Muscle of leg (tissue), 11 donors: ENCODE measurements around the gene PITX1. TPM values are rescaled to one million over a fixed set of nuclear protein-coding genes. Genes with fewer than 3 reads are reported as not detected.

ENCODE experiments used
- DNase-seq: peaks from one replicate; pipeline ENCODE4 v3.0.0; 2013
- H3K27ac ChIP-seq: one replicate; pipeline ENCODE4 v1.5.1; 2013; ENCODE audit warnings: mild to moderate bottlenecking, low read length, control low read depth
- H3K27me3 ChIP-seq: one replicate; pipeline ENCODE4 v1.6.1; 2013; ENCODE audit warnings: low read length; ENCODE audit not compliant: control insufficient read depth, insufficient read depth
- H3K36me3 ChIP-seq: one replicate; pipeline ENCODE4 v1.6.1; 2013; ENCODE audit warnings: low read length; ENCODE audit not compliant: control insufficient read depth, insufficient read depth
- H3K4me1 ChIP-seq: one replicate; pipeline ENCODE4 v1.6.1; 2013; ENCODE audit warnings: low read length; ENCODE audit not compliant: control insufficient read depth, insufficient read depth
- H3K4me3 ChIP-seq: one replicate; pipeline ENCODE4 v1.5.1; 2013; ENCODE audit warnings: low read length, control low read depth
- H3K9me3 ChIP-seq: replicated peaks from 2 replicates; pipeline ENCODE4 v1.6.1; 2013; ENCODE audit warnings: low read depth, low read length; ENCODE audit not compliant: control insufficient read depth
- WGBS: methylation state at CpG from one replicate; pipeline ENCODE4 v1.1.5; 2013; ENCODE audit warnings: missing lambda C conversion rate; ENCODE audit not compliant: insufficient coverage; 5-methylcytosine and 5-hydroxymethylcytosine counted together
- polyA plus RNA-seq, 8 donors: library from polyadenylated mRNA; unstranded; fragments of 120-200 nt; gene quantifications; one replicate each; pipeline versions ENCODE4 v1.2.1 to v1.2.3, GENCODE V29; 2013; ENCODE audit warnings: inconsistent platforms in 1 of 8, low replicate concordance in 1 of 8; ENCODE audit not compliant: insufficient read length in 8 of 8, insufficient read depth in 1 of 8
- total RNA-seq: library from RNA; stranded (reverse); fragments of 120-200 nt; gene quantifications from one replicate; pipeline ENCODE4 v1.2.4, GENCODE V29; 2013

PITX1 gene
- total and polyA plus RNA-seq, 9 donors, result 3.6 to 11.1 (median 8.0) TPM

DNA sequence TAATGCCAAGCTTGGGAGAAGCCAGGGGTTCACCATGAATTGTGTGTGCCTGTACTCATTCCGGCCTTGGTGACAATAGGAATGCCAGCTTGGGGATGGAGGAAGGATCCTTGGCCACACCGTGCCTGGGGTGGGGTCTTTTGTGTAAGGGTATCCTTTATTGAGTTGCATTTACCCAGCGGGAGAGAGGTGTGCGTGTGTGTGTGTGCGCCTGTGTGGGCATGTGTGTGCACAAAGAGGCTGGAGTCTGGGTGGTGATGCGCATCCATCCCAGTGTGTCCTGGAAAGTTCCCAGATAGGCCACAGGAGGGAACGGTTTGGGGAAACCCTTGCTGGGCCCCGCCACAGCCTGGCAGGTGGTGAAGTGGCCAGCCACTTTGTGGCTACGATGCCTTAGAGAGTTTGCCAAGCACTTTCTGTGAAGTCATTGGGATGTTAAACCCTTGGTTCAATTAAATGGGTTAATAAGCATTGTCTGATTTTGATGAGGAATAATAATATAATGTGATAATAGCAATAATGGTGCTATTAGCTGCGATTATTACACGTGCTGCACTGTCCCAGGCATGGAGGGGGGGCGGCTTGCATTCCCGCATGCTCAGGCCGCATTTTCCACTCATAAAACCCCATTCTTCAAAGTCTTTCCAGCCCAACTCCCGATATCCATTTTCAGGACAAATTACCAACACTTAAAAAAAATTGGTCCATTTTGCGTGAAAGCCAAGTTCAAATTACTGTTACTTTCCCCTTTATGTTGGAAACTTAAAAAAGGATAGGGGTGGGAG lies 13.7 kb downstream of the PITX1 start:
- Histone ChIP-seq H3K27ac (no peak overlapping the region), H3K4me1 (peaks cover 3% of the 10 kb centered on the region), H3K27me3 (peaks cover 14% of the 10 kb centered on the region), H3K9me3 (no peaks in the 10 kb centered on the region), H3K36me3 (no peaks in the 10 kb centered on the region), H3K4me3 (no peak overlapping the region)
- peak; percentile 42 for DNase-seq
- 74% methylated on average over 14 of the region's 16 CpGs for WGBS

DNA sequence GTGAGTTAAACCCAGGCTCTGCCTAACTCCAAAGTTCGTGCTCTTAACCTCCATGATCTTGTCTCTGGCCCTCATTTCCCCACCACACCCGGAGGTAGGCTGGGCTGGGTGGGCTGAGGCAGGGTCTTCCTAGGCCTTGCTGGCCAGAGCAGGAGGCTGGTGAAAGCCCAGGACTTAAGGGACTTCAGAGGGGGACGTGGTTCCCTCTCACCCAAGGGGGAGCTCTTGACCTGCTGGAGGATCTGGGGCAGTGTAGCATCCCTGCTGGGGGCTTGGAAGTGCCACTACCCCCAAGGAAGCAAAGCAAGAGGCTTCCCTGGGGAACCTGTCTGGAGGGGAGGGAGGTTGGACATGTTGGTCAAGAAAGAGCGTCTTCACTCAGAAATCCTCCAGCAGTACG lies 14.7 kb downstream of the PITX1 start:
- Histone ChIP-seq H3K9me3 (no peaks in the 10 kb centered on the region), H3K27ac (no peak overlapping the region), H3K4me1 (peaks cover 13% of the 10 kb centered on the region), H3K4me3 (no peak overlapping the region), H3K27me3 (peaks cover 6% of the 10 kb centered on the region), H3K36me3 (no peaks in the 10 kb centered on the region)
- no peak for DNase-seq
- no CpG with 5 or more reads among the region's 5 CpGs for WGBS

GRCh38 chr5:135018457-135018856 lies 15.6 kb downstream of the PITX1 start:
- peaks cover 21% of the 10 kb centered on the region for H3K4me1 ChIP-seq
- no peak overlapping the region for H3K27ac ChIP-seq
- no peaks in the 10 kb centered on the region for H3K36me3 ChIP-seq
- peaks cover 4% of the 10 kb centered on the region for H3K27me3 ChIP-seq
- H3K9me3 ChIP-seq, result no peaks in the 10 kb centered on the region
- DNase-seq, result no peak
- 78% methylated on average over 4 of the region's 4 CpGs for WGBS
- H3K4me3 ChIP-seq, result no peak overlapping the region

- DNase-seq, result peak; percentile 63
- H3K9me3 ChIP-seq, result no peaks in the 10 kb centered on the region
- H3K4me1 ChIP-seq, result peaks cover 34% of the 10 kb centered on the region
- H3K36me3 ChIP-seq, result no peaks in the 10 kb centered on the region
- 40% methylated on average over 6 of the region's 11 CpGs for WGBS
- H3K27me3 ChIP-seq, result peaks cover 3% of the 10 kb centered on the region
- H3K27ac ChIP-seq, result no peak overlapping the region
- no peak overlapping the region for H3K4me3 ChIP-seq
These were observed 17.2 kb downstream of the PITX1 start for GRCh38 chr5:135016861-135017290.

GRCh38 chr5:135015942-135016341 lies 18.1 kb downstream of the PITX1 start:
- H3K4me1 ChIP-seq, result peaks cover 34% of the 10 kb centered on the region
- H3K36me3 ChIP-seq, result no peaks in the 10 kb centered on the region
- H3K9me3 ChIP-seq, result no peaks in the 10 kb centered on the region
- no peak overlapping the region for H3K4me3 ChIP-seq
- H3K27me3 ChIP-seq, result peaks cover 3% of the 10 kb centered on the region
- 60% methylated on average over 1 of the region's 6 CpGs for WGBS
- DNase-seq, result no peak
- H3K27ac ChIP-seq, result no peak overlapping the region

DNA sequence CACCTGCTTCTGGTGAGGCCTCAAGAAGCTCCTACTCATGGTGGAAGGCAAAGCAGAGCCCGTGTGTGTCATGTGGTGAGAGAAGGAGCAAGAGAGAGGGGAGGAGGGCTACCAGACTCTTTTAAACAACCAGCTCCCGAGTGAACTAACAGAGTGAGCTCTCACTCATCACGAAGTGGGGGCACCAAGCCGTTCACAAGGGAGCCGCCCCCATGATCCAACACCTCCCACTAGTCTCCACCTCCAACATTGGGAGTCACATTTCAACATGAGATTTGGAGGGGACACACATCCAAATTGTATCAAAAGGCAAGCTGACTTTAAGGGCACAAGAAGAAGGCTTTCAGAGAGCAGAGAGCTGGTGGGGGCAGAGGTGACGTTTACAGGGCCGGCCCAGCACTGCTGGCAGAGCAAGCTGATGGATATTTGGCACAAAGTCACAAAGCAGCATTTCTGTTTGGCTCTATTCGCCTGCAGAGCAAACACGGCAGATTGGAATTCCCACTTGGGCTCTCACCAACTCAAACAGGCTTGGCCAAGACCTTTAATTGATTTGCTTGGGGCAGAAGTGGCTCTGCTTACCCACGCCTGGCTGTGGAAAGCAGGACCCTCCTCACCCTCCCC lies 20.0 kb downstream of the PITX1 start:
- peak; percentile 75 for DNase-seq

DNA sequence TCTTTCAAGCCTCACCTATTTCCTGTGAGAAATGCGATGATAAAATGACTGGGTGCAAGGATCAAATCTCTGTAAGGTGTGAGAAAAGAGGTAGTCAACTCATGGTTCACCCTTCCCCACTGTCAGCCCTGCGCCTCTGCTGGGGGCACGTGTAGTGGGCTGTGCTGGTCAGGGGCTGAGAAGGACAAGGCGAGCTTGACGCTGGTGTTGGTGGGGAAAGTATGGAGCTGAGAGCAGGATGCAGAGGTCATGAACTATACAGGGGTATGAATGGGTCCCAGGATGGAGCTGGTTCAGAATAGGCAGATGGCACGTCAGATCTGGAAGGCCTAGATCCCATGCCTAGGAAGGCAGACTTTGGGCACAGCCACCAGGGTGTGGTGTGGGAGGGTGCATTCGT lies 20.6 kb downstream of the PITX1 start:
- peaks cover 34% of the 10 kb centered on the region for H3K4me1 ChIP-seq
- 71% methylated on average over 3 of the region's 7 CpGs for WGBS
- no peaks in the 10 kb centered on the region for H3K36me3 ChIP-seq
- H3K9me3 ChIP-seq, result no peaks in the 10 kb centered on the region
- no peak overlapping the region for H3K4me3 ChIP-seq
- no peak for DNase-seq
- no peaks in the 10 kb centered on the region for H3K27me3 ChIP-seq
- H3K27ac ChIP-seq, result no peak overlapping the region

More for the DNA sequence above, 20.0 kb downstream of the PITX1 start:
- Histone ChIP-seq H3K27me3 (peaks cover 3% of the 10 kb centered on the region), H3K4me3 (no peak overlapping the region), H3K9me3 (no peaks in the 10 kb centered on the region), H3K4me1 (peaks cover 34% of the 10 kb centered on the region), H3K36me3 (no peaks in the 10 kb centered on the region), H3K27ac (no peak overlapping the region)
- WGBS, result 59% methylated on average over 5 of the region's 10 CpGs

- WGBS, result 89% methylated on average over 4 of the region's 5 CpGs
These were observed 21.1 kb downstream of the PITX1 start for GRCh38 chr5:135012951-135013391.

GRCh38 chr5:135012033-135012588 lies 21.9 kb downstream of the PITX1 start:
- Histone ChIP-seq H3K27ac (no peak overlapping the region), H3K36me3 (no peaks in the 10 kb centered on the region), H3K4me1 (peaks cover 34% of the 10 kb centered on the region), H3K27me3 (no peaks in the 10 kb centered on the region), H3K9me3 (no peaks in the 10 kb centered on the region), H3K4me3 (no peak overlapping the region)
- DNase-seq, result no peak
- WGBS, result 100% methylated on average over 1 of the region's 2 CpGs

More at GRCh38 chr5:135012951-135013391, 21.1 kb downstream of the PITX1 start:
- no peak overlapping the region for H3K4me3 ChIP-seq
- no peak overlapping the region for H3K27ac ChIP-seq
- no peaks in the 10 kb centered on the region for H3K36me3 ChIP-seq
- H3K4me1 ChIP-seq, result peaks cover 34% of the 10 kb centered on the region
- no peaks in the 10 kb centered on the region for H3K27me3 ChIP-seq
- DNase-seq, result peak; percentile 66
- no peaks in the 10 kb centered on the region for H3K9me3 ChIP-seq

DNA sequence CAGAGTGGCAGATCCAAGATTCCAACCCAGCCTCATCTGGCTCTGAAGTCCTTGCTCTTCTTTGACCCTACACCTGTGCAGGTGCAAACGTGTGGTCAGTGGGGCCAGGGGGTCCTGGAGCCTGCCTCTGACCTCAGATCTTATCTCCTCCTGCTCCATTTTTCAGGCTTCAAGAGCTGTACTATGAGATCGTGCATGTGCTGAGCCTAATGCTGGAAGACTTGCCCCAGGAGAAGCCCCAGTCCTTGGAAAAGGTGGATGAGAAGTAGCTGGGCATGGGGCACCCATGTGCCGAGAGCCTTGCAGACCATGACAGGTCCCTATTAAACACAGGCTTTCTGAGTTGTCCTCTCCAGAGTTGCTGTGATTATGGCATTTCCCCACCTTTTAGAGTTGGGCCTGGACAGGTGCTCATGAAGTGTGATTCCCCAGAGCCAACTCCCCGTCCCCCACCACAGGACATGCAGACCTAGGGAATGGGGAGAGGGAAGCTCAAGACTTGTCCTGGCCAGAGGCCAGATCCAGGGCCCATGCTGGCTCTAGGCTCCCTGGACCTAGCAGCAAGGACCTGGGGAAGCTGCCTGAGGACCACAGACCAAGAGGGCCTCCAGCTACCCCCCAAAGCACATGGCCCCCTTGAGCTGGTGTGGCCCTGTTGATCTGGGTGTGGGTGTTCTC lies 22.5 kb downstream of the PITX1 start:
- Histone ChIP-seq H3K36me3 (no peaks in the 10 kb centered on the region), H3K4me3 (no peak overlapping the region), H3K4me1 (peaks cover 32% of the 10 kb centered on the region), H3K27me3 (no peaks in the 10 kb centered on the region), H3K9me3 (no peaks in the 10 kb centered on the region), H3K27ac (no peak overlapping the region)
- WGBS, result 60% methylated on average over 1 of the region's 4 CpGs
- no peak for DNase-seq
